Smooth muscle cell (in vitro differentiated cells): ENCODE data around the gene GLRA2. TPM values are rescaled to one million over a fixed set of nuclear protein-coding genes. Genes with fewer than 3 reads are reported as not detected.
A peak's percentile ranks its signal among the peaks of the same experiment; 100 is the strongest.

Experiments
- DNase-seq: peaks from one replicate; lab custom pipeline; 2025; ENCODE audit not compliant: unreplicated experiment; lab: John Stamatoyannopoulos, UW
- H2AFZ ChIP-seq: fragments of 200-600 bp; sonication (generic); 2 replicates; pipeline ENCODE4 v1.6.0; 2016; ENCODE audit warnings: antibody characterized with exemption, low read depth, mild to moderate bottlenecking
- H3F3A ChIP-seq: fragments of 200-600 bp; sonication (generic); 2 replicates; pipeline ENCODE4 v1.6.0; 2017; ENCODE audit warnings: antibody characterized with exemption, low read depth
- H3K27ac ChIP-seq: fragments of 200-600 bp; sonication (generic); 2 replicates; pipeline ENCODE4 v1.5.1; 2016; ENCODE audit warnings: low read depth, mild to moderate bottlenecking
- H3K27me3 ChIP-seq: fragments of 200-600 bp; sonication (generic); 2 replicates; pipeline ENCODE4 v1.6.1; 2016; ENCODE audit warnings: low read depth, mild to moderate bottlenecking
- H3K36me3 ChIP-seq: fragments of 200-600 bp; sonication (generic); 2 replicates; pipeline ENCODE4 v1.5.1; 2016; ENCODE audit warnings: low read depth
- H3K4me1 ChIP-seq: fragments of 200-600 bp; sonication (generic); 2 replicates; pipeline ENCODE4 v1.5.1; 2016; ENCODE audit warnings: low read depth
- H3K4me2 ChIP-seq: fragments of 200-600 bp; sonication (generic); 2 replicates; pipeline ENCODE4 v1.6.0; 2016; ENCODE audit warnings: mild to moderate bottlenecking
- H3K4me3 ChIP-seq: fragments of 200-600 bp; sonication (generic); 2 replicates; pipeline ENCODE4 v1.5.1; 2016; ENCODE audit warnings: mild to moderate bottlenecking
- H3K79me2 ChIP-seq: fragments of 200-600 bp; sonication (generic); 2 replicates; pipeline ENCODE4 v1.6.0; 2016; ENCODE audit warnings: low read depth, mild to moderate bottlenecking
- H3K9ac ChIP-seq: fragments of 200-600 bp; sonication (generic); 2 replicates; pipeline ENCODE4 v1.6.0; 2016; ENCODE audit warnings: low read depth
- H3K9me3 ChIP-seq: fragments of 200-600 bp; sonication (generic); replicated peaks from 2 replicates; pipeline ENCODE4 v1.5.1; 2016; ENCODE audit warnings: low read depth
- H4K20me1 ChIP-seq: fragments of 200-600 bp; sonication (generic); 2 replicates; pipeline ENCODE4 v1.6.0; 2016; ENCODE audit warnings: low read depth
- CTCF ChIP-seq: fragments of 200-600 bp; sonication (generic); IDR thresholded peaks from 2 replicates; pipeline ENCODE4 v1.5.1; 2017; ENCODE audit warnings: borderline replicate concordance, mild to moderate bottlenecking, antibody characterized with exemption; ENCODE audit not compliant: insufficient read depth, poor library complexity, severe bottlenecking
- WGBS: methylation state at CpG from one replicate; pipeline ENCODE4 v1.1.7; 2016; ENCODE audit warnings: low lambda C conversion rate; 5-methylcytosine and 5-hydroxymethylcytosine counted together
- polyA plus RNA-seq: library from polyadenylated mRNA; unstranded; fragments of >200 nt; fragmentation: Nextera tagmentation; extraction: Ambion mirVana; gene quantifications from 2 replicates; pipeline ENCODE4 v1.2.1, GENCODE V29; 2016
- total RNA-seq: library from RNA; depleted of rRNA; stranded (reverse); fragments of >200 nt; gene quantifications from 2 replicates; pipeline ENCODE4 v1.2.3, GENCODE V29; 2014

GLRA2 gene
- total and polyA plus RNA-seq, 2 experiments from 2014 or later = 3.0 TPM; not detected in 1

- no peak for TF ChIP-seq CTCF
- no peak overlapping the region for H2AFZ ChIP-seq
- H3K4me1 ChIP-seq = no peaks in the 10 kb centered on the region
- H3K79me2 ChIP-seq = no peaks in the 10 kb centered on the region
- no peak overlapping the region for H3K4me3 ChIP-seq
- no peaks in the 10 kb centered on the region for H3F3A ChIP-seq
- H3K4me2 ChIP-seq = peak overlapping the region; percentile 9
- no peaks in the 10 kb centered on the region for H3K27me3 ChIP-seq
- 38% methylated on average over 4 of the region's 4 CpGs for WGBS
- no peaks in the 10 kb centered on the region for H3K36me3 ChIP-seq
- no peak for DNase-seq
- H3K9me3 ChIP-seq = no peaks in the 10 kb centered on the region
- no peaks in the 10 kb centered on the region for H4K20me1 ChIP-seq
- H3K9ac ChIP-seq = no peak overlapping the region
- no peak overlapping the region for H3K27ac ChIP-seq
These were observed 32.1 kb upstream of the GLRA2 start for GRCh38 chrX:14497184-14497666.

GRCh38 chrX:14501327-14501726 is 28.0 kb upstream of the GLRA2 start:
- H4K20me1 ChIP-seq = no peaks in the 10 kb centered on the region
- no peaks in the 10 kb centered on the region for H3K36me3 ChIP-seq
- no peak overlapping the region for H3K4me3 ChIP-seq
- WGBS = 87% methylated on average over 5 of the region's 5 CpGs
- H3K9ac ChIP-seq = no peak overlapping the region
- no peak overlapping the region for H3K27ac ChIP-seq
- no peaks in the 10 kb centered on the region for H3K79me2 ChIP-seq
- no peaks in the 10 kb centered on the region for H3K27me3 ChIP-seq
- no peak overlapping the region for H3K4me2 ChIP-seq
- no peak for DNase-seq
- H3F3A ChIP-seq = no peaks in the 10 kb centered on the region
- H3K9me3 ChIP-seq = no peaks in the 10 kb centered on the region
- no peaks in the 10 kb centered on the region for H3K4me1 ChIP-seq
- TF ChIP-seq CTCF = no peak
- H2AFZ ChIP-seq = no peak overlapping the region

GRCh38 chrX:14504960-14505538 is 24.3 kb upstream of the GLRA2 start:
- Histone ChIP-seq H3K79me2 (no peaks in the 10 kb centered on the region), H3K4me1 (no peaks in the 10 kb centered on the region), H3K36me3 (no peaks in the 10 kb centered on the region), H3K4me3 (no peak overlapping the region), H3K27ac (no peak overlapping the region), H3K4me2 (no peak overlapping the region), H3K27me3 (no peaks in the 10 kb centered on the region), H3F3A (no peaks in the 10 kb centered on the region), H3K9me3 (no peaks in the 10 kb centered on the region), H2AFZ (no peak overlapping the region), H4K20me1 (no peaks in the 10 kb centered on the region), H3K9ac (no peak overlapping the region)
- DNase-seq = no peak
- no peak for TF ChIP-seq CTCF
- 77% methylated on average over 1 of the region's 1 CpG for WGBS

GRCh38 chrX:14505648-14506047 is 23.7 kb upstream of the GLRA2 start:
- Histone ChIP-seq H4K20me1 (no peaks in the 10 kb centered on the region), H3K9ac (no peak overlapping the region), H3K79me2 (no peaks in the 10 kb centered on the region), H3F3A (no peaks in the 10 kb centered on the region), H3K4me1 (no peaks in the 10 kb centered on the region), H3K27me3 (no peaks in the 10 kb centered on the region), H3K36me3 (no peaks in the 10 kb centered on the region), H3K27ac (no peak overlapping the region), H3K9me3 (no peaks in the 10 kb centered on the region), H3K4me3 (no peak overlapping the region), H2AFZ (no peak overlapping the region), H3K4me2 (no peak overlapping the region)
- no peak for DNase-seq
- WGBS = 69% methylated on average over 1 of the region's 1 CpG
- no peak for TF ChIP-seq CTCF
